Activated CD4-positive, alpha-beta memory T cell treated with anti-CD3 and anti-CD28 coated beads for 36 hours (primary cell): ENCODE measurements around the gene CGGBP1. TPM values are rescaled to one million over a fixed set of nuclear protein-coding genes. Genes with fewer than 3 reads are reported as not detected.
"Not testable (repeated sequence)": the region's sequence is repeated elsewhere in the genome, so short reads cannot be mapped to it uniquely, and the experiment has no call there.

ENCODE experiments used
- CTCF ChIA-PET: fragments of 350-600 bp; sonication (Branson Sonifier 250); formaldehyde crosslinking; loops from one replicate; lab custom pipeline; 2021; ENCODE audit warnings: antibody characterized with exemption, inconsistent platforms; lab: Charles Lee
- POLR2A ChIA-PET: fragments of 350-600 bp; sonication (Branson Sonifier 250); formaldehyde crosslinking; loops from one replicate; lab custom pipeline; 2021; ENCODE audit warnings: antibody characterized with exemption; lab: Charles Lee
- DNase-seq: peaks from one replicate; pipeline ENCODE4 v3.0.0-alpha.2; 2020
- H3K27ac Mint-ChIP-seq: one replicate; pipeline ENCODE4 v1.8.0; 2021; ENCODE audit warnings: mixed read lengths
- H3K27me3 Mint-ChIP-seq: one replicate; pipeline ENCODE4 v1.8.0; 2021; ENCODE audit warnings: mixed read lengths
- H3K36me3 Mint-ChIP-seq: one replicate; pipeline ENCODE4 v1.8.0; 2021; ENCODE audit warnings: mixed read lengths
- H3K4me1 Mint-ChIP-seq: one replicate; pipeline ENCODE4 v1.8.0; 2021; ENCODE audit warnings: low read depth, mixed read lengths
- H3K4me3 Mint-ChIP-seq: one replicate; pipeline ENCODE4 v1.8.0; 2021; ENCODE audit warnings: mild to moderate bottlenecking, mixed read lengths
- H3K9me3 Mint-ChIP-seq: one replicate; pipeline ENCODE4 v1.8.0; 2021; ENCODE audit warnings: mixed read lengths
- intact Hi-C: fragments of 100-400 bp; cut with micrococcal nuclease; formaldehyde crosslinking; loops from one replicate; pipeline ENCODE4 v1.15.1; 2023
- total RNA-seq, 2 experiments: library from RNA; stranded (reverse); gene quantifications; one replicate each; pipeline ENCODE4 v1.2.3, GENCODE V29; 2021

Gene CGGBP1
- total RNA-seq, 2 experiments from 2014 or later: 87.7 to 88.9 TPM

- intact Hi-C loops: no loop called here
- ChIA-PET POLR2A (no interaction called here), CTCF (no interaction called here)
These were observed 25.0 kb downstream of the CGGBP1 start for GRCh38 chr3:88033808-88034207.

GRCh38 chr3:88033079-88033478 is 25.7 kb downstream of the CGGBP1 start:
- ChIA-PET CTCF (interaction anchor here (0.7 to 2.2 kb wide), 3 partner anchors 30 to 81 kb away, joined by 4 to 13 read pairs (median 4); no protein-coding TSS in a partner anchor), POLR2A (no interaction called here)
- Mint-ChIP-seq H3K27ac (no peak overlapping the region), H3K4me3 (no peak overlapping the region), H3K4me1 (peaks cover 23% of the 10 kb centered on the region), H3K36me3 (no peaks in the 10 kb centered on the region), H3K9me3 (no peaks in the 10 kb centered on the region), H3K27me3 (no peaks in the 10 kb centered on the region)
- intact Hi-C loops: no loop called here
- no peak for DNase-seq

More at GRCh38 chr3:88033808-88034207, 25.0 kb downstream of the CGGBP1 start:
- Mint-ChIP-seq H3K4me3 (no peak overlapping the region), H3K4me1 (peaks cover 23% of the 10 kb centered on the region), H3K27ac (no peak overlapping the region), H3K27me3 (no peaks in the 10 kb centered on the region), H3K9me3 (no peaks in the 10 kb centered on the region), H3K36me3 (no peaks in the 10 kb centered on the region)
- no peak for DNase-seq

- H3K9me3 Mint-ChIP-seq: no peaks in the 10 kb centered on the region
- peak overlapping the region; percentile 76 for H3K4me3 Mint-ChIP-seq
- intact Hi-C loops: no loop called here
- no peak for DNase-seq
- POLR2A ChIA-PET: interaction anchor here (0.7 to 0.9 kb wide), 2 partner anchors 27 to 117 kb away, joined by 3 read pairs; partner anchors contain the start of genes C3orf38, CGGBP1 and ZNF654
- no peaks in the 10 kb centered on the region for H3K36me3 Mint-ChIP-seq
- peaks cover 23% of the 10 kb centered on the region for H3K4me1 Mint-ChIP-seq
- no peaks in the 10 kb centered on the region for H3K27me3 Mint-ChIP-seq
- peak overlapping the region; percentile 84 for H3K27ac Mint-ChIP-seq
- CTCF ChIA-PET: interaction anchor here (0.7 to 2.2 kb wide), 4 partner anchors 20 to 82 kb away, joined by 4 to 13 read pairs (median 4); no protein-coding TSS in a partner anchor
These were observed 26.6 kb downstream of the CGGBP1 start for GRCh38 chr3:88032245-88032644.

- H3K4me3 Mint-ChIP-seq: peak overlapping the region; percentile 76
- H3K36me3 Mint-ChIP-seq: no peaks in the 10 kb centered on the region
- ChIA-PET CTCF (interaction anchor here (2.2 kb wide), 1 partner anchor 82 kb away, joined by 13 read pairs; no protein-coding TSS in a partner anchor), POLR2A (interaction anchor here (0.7 to 1.2 kb wide), 2 partner anchors 27 to 118 kb away, joined by 3 to 8 read pairs; partner anchors contain the start of genes C3orf38, CGGBP1 and ZNF654)
- no peaks in the 10 kb centered on the region for H3K27me3 Mint-ChIP-seq
- intact Hi-C loops: loop anchor here (1.0 kb wide), 1 partner anchor 28 kb away; the partner anchor contains the start of genes CGGBP1 and ZNF654
- DNase-seq: peak; percentile 22
- peaks cover 23% of the 10 kb centered on the region for H3K4me1 Mint-ChIP-seq
- H3K27ac Mint-ChIP-seq: peak overlapping the region; percentile 84
- H3K9me3 Mint-ChIP-seq: no peaks in the 10 kb centered on the region
These were observed 27.1 kb downstream of the CGGBP1 start for GRCh38 chr3:88031642-88032077.

GRCh38 chr3:88030210-88030609 is 28.6 kb downstream of the CGGBP1 start:
- Mint-ChIP-seq H3K27me3 (no peaks in the 10 kb centered on the region), H3K9me3 (no peaks in the 10 kb centered on the region), H3K36me3 (no peaks in the 10 kb centered on the region), H3K4me3 (no peak overlapping the region), H3K4me1 (peaks cover 23% of the 10 kb centered on the region), H3K27ac (no peak overlapping the region)
- ChIA-PET CTCF (interaction anchor here (1.3 kb wide), 1 partner anchor 27 kb away, joined by 3 read pairs; no protein-coding TSS in a partner anchor), POLR2A (no interaction called here)
- DNase-seq: no peak
- intact Hi-C loops: no loop called here

GRCh38 chr3:88028876-88029275 is 29.9 kb downstream of the CGGBP1 start:
- POLR2A ChIA-PET: no interaction called here
- H3K27ac Mint-ChIP-seq: no peak overlapping the region
- no peak for DNase-seq

DNA sequence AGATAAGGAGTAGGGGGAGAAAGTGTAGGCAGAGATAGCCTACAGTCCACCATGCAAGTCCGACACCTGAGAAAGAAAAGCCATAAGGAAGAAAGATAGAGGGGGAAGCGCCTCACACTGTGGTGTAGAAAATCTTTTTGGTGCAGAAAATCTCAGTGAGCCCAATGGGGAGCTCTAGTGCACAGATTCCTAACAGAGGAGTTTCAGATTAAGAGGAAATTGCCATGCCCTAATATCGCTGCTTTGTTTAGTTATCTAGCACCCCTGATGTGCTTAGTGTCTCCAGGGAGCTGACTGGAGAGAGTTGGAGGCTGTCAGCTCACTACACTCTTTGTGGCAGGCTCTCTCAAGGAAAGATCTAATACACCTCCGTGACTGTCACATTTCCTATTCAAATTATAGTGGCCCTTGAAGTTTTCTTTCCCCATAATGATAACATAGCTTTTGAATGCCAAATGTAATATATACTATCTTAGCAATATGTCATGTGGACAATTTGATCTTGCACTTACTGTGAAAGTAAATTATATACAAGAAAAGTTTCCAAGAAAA is 33.7 kb downstream of the CGGBP1 start:
- CTCF ChIA-PET: no interaction called here
- H3K36me3 Mint-ChIP-seq: no peaks in the 10 kb centered on the region
- H3K27ac Mint-ChIP-seq: no peak overlapping the region
- H3K4me3 Mint-ChIP-seq: no peak overlapping the region
- no peaks in the 10 kb centered on the region for H3K9me3 Mint-ChIP-seq
- intact Hi-C loops: no loop called here
- DNase-seq: no peak
- H3K27me3 Mint-ChIP-seq: no peaks in the 10 kb centered on the region
- peaks cover 8% of the 10 kb centered on the region for H3K4me1 Mint-ChIP-seq
- POLR2A ChIA-PET: no interaction called here

More at GRCh38 chr3:88028876-88029275, 29.9 kb downstream of the CGGBP1 start:
- Mint-ChIP-seq H3K9me3 (no peaks in the 10 kb centered on the region), H3K4me1 (peaks cover 23% of the 10 kb centered on the region), H3K27me3 (no peaks in the 10 kb centered on the region), H3K36me3 (no peaks in the 10 kb centered on the region), H3K4me3 (no peak overlapping the region)
- intact Hi-C loops: no loop called here
- CTCF ChIA-PET: interaction anchor here (1.1 to 1.3 kb wide), 2 partner anchors 26 to 730 kb away, joined by 3 read pairs; no protein-coding TSS in a partner anchor

GRCh38 chr3:88019024-88019423 is 39.8 kb downstream of the CGGBP1 start:
- DNase-seq: no peak
- Mint-ChIP-seq H3K4me3 (no peak overlapping the region), H3K27ac (no peak overlapping the region), H3K27me3 (peaks cover 4% of the 10 kb centered on the region), H3K36me3 (no peaks in the 10 kb centered on the region), H3K9me3 (no peaks in the 10 kb centered on the region), H3K4me1 (peaks cover 10% of the 10 kb centered on the region)
- intact Hi-C loops: no loop called here
- ChIA-PET POLR2A (no interaction called here), CTCF (interaction anchor here (1.4 kb wide), 1 partner anchor 8 kb away, joined by 6 read pairs; no protein-coding TSS in a partner anchor)

- CTCF ChIA-PET, intact Hi-C loops, H3K27ac Mint-ChIP-seq, POLR2A ChIA-PET, H3K4me1 Mint-ChIP-seq, H3K4me3 Mint-ChIP-seq, H3K9me3 Mint-ChIP-seq, H3K36me3 Mint-ChIP-seq, DNase-seq, H3K27me3 Mint-ChIP-seq: not testable (repeated sequence)
These were observed 43.1 kb downstream of the CGGBP1 start for GRCh38 chr3:88015656-88016055.

DNA sequence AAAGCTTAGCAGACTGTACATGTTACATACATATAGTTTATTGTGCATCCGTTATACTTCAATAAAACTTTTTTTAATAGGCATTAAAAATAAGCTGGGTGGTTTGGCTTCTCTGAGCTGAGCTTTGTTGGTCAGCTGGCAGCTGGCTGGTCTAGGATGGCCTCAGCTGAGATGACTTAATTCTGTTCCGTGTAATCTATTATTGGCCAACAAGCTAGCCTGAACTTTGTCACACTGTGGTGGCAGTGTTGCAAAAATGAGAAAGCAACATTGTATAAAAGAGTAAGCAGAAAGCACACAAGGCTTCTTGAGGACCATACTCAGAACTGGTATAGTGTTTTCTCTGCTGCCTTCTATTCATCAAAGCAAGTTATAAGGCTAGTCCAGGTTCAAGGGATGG is 45.2 kb downstream of the CGGBP1 start:
- peaks cover 4% of the 10 kb centered on the region for H3K27me3 Mint-ChIP-seq
- H3K36me3 Mint-ChIP-seq: no peaks in the 10 kb centered on the region
- H3K9me3 Mint-ChIP-seq: no peaks in the 10 kb centered on the region
- DNase-seq: no peak
- intact Hi-C loops: no loop called here
- peaks cover 4% of the 10 kb centered on the region for H3K4me1 Mint-ChIP-seq
- POLR2A ChIA-PET: no interaction called here
- H3K4me3 Mint-ChIP-seq: no peak overlapping the region
- H3K27ac Mint-ChIP-seq: no peak overlapping the region
- CTCF ChIA-PET: interaction anchor here (1.0 to 1.1 kb wide), 2 partner anchors 9 to 99 kb away, joined by 3 to 5 read pairs; no protein-coding TSS in a partner anchor

DNA sequence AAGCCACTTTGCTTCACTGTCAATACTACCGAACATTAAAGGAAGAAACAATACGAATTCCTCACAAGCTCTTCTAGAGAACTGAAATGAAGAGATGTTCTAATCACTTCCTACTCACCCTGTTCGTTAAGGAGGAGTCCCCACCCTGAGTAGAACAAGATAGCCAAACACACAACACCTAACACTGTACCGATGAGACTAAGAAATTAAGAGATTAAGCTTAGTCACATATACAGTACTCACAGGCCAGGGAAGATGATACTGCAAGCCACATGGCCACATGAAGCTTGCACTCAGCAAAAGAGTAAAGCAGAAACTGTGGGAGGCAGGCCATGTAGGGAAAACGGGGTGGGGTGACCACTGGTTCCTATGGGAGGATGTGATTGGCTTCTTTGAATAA is 48.0 kb downstream of the CGGBP1 start:
- ChIA-PET CTCF (interaction anchor here (0.6 to 1.5 kb wide), 4 partner anchors 9 to 660 kb away, joined by 3 to 6 read pairs (median 3); no protein-coding TSS in a partner anchor), POLR2A (no interaction called here)
- DNase-seq: no peak
- Mint-ChIP-seq H3K4me3 (no peak overlapping the region), H3K36me3 (no peaks in the 10 kb centered on the region), H3K27ac (no peak overlapping the region), H3K9me3 (no peaks in the 10 kb centered on the region), H3K4me1 (no peaks in the 10 kb centered on the region), H3K27me3 (peaks cover 2% of the 10 kb centered on the region)
- intact Hi-C loops: no loop called here

DNA sequence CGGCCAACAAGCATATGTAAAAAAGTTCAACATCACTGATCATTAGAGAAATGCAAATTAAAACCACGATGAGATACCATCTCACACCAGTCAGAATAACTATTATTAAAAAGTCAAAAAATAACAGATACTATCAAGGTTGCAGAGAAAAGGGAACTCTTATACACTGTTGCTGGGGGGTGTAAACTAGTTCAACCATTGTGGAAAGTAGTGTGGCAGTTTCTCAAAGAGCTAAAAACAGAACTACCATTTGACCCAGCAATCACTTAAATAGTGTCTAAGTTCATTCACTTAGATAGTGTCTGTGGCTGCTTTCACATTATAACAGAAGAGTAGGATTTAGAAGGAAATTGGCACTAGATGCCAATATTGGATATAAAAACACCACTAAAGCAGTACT is 49.7 kb downstream of the CGGBP1 start:
- Mint-ChIP-seq H3K9me3 (no peaks in the 10 kb centered on the region), H3K36me3 (no peaks in the 10 kb centered on the region), H3K27me3 (peaks cover 2% of the 10 kb centered on the region), H3K27ac (no peak overlapping the region), H3K4me3 (no peak overlapping the region), H3K4me1 (no peaks in the 10 kb centered on the region)
- ChIA-PET CTCF (interaction anchor here (1.0 to 2.3 kb wide), 2 partner anchors 104 to 658 kb away, joined by 4 to 9 read pairs; no protein-coding TSS in a partner anchor), POLR2A (no interaction called here)
- intact Hi-C loops: no loop called here
- DNase-seq: no peak
